Thyroid gland (tissue), 4 donors: ENCODE results near the gene NDC1.

ENCODE experiments used
- CTCF ChIP-seq, 6 experiments: fragments of 200-600 bp in 3 of 6; fragments of 450-650 bp in 3 of 6; sonication (generic) in 3 of 6; IDR thresholded peaks; one replicate each; pipeline ENCODE4 v1.5.1; 2016 to 2019; ENCODE audit warnings: antibody characterized with exemption in 6 of 6, mild to moderate bottlenecking in 2 of 6, inconsistent platforms in 1 of 6, moderate library complexity in 1 of 6
- POLR2A ChIP-seq, 2 donors: fragments of 450-650 bp; IDR thresholded peaks; one replicate each; pipeline ENCODE4 v1.6.1; 2017; ENCODE audit warnings: antibody characterized with exemption in 2 of 2, mild to moderate bottlenecking in 2 of 2, moderate library complexity in 1 of 2

- no peak for TF ChIP-seq CTCF (IDR thresholded peaks at IDR 0.05)
- TF ChIP-seq POLR2A (IDR thresholded peaks at IDR 0.05) = no peak
These were observed 30.5 kb upstream of the NDC1 start for GRCh38 chr1:53868565-53868964.
